Suprapubic skin (tissue), 3 donors: ENCODE results near the gene ONECUT2.

Experiments
- POLR2A ChIP-seq, 2 donors: fragments of 450-650 bp; IDR thresholded peaks; one replicate each; pipeline ENCODE4 v1.6.1; 2017; ENCODE audit warnings: antibody characterized with exemption in 2 of 2, mild to moderate bottlenecking in 2 of 2, moderate library complexity in 2 of 2
- TF ChIP-seq, protein P1 (sequence below), 2 donors: fragments of 200-600 bp in 1 of 2; fragments of 450-650 bp in 1 of 2; sonication (generic) in 1 of 2; IDR thresholded peaks; one replicate each; pipeline ENCODE4 v1.5.1; 2016 to 2019; ENCODE audit warnings: antibody characterized with exemption in 2 of 2, mild to moderate bottlenecking in 1 of 2, moderate library complexity in 1 of 2

GRCh38 chr18:57480733-57481132, 45.6 kb downstream of the ONECUT2 start:
- TF ChIP-seq, protein P1, sequence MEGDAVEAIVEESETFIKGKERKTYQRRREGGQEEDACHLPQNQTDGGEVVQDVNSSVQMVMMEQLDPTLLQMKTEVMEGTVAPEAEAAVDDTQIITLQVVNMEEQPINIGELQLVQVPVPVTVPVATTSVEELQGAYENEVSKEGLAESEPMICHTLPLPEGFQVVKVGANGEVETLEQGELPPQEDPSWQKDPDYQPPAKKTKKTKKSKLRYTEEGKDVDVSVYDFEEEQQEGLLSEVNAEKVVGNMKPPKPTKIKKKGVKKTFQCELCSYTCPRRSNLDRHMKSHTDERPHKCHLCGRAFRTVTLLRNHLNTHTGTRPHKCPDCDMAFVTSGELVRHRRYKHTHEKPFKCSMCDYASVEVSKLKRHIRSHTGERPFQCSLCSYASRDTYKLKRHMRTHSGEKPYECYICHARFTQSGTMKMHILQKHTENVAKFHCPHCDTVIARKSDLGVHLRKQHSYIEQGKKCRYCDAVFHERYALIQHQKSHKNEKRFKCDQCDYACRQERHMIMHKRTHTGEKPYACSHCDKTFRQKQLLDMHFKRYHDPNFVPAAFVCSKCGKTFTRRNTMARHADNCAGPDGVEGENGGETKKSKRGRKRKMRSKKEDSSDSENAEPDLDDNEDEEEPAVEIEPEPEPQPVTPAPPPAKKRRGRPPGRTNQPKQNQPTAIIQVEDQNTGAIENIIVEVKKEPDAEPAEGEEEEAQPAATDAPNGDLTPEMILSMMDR (IDR thresholded peaks at IDR 0.05): no peak
- no peak for TF ChIP-seq POLR2A (IDR thresholded peaks at IDR 0.05)
